Neuronal stem cell (in vitro differentiated cells): Measurements from ENCODE around the gene DTL. TPM values are rescaled to one million over a fixed set of nuclear protein-coding genes. Genes with fewer than 3 reads are reported as not detected.

Source experiments
- DNase-seq: peaks from one replicate; pipeline ENCODE4 v3.0.0-alpha.2; 2013; ENCODE audit warnings: low spot score
- H2AFZ ChIP-seq: one replicate; pipeline ENCODE4 v1.6.1; 2013; ENCODE audit warnings: mild to moderate bottlenecking, low read length, inconsistent platforms
- H2AK5ac ChIP-seq: 2 replicates; pipeline ENCODE4 v1.6.1; 2013; ENCODE audit warnings: low read depth, mild to moderate bottlenecking, inconsistent platforms, low read length, moderate library complexity, mixed read lengths
- H2BK120ac ChIP-seq: 2 replicates; pipeline ENCODE4 v1.6.1; 2013; ENCODE audit warnings: low read depth, mild to moderate bottlenecking, inconsistent platforms, low read length, moderate library complexity, mixed read lengths
- H2BK12ac ChIP-seq: one replicate; pipeline ENCODE4 v1.6.1; 2013; ENCODE audit warnings: low read length, inconsistent platforms
- H2BK15ac ChIP-seq: 2 replicates; pipeline ENCODE4 v1.6.1; 2013; ENCODE audit warnings: mild to moderate bottlenecking, low read length, inconsistent platforms, mixed read lengths
- H2BK5ac ChIP-seq: one replicate; pipeline ENCODE4 v1.6.1; 2013; ENCODE audit warnings: inconsistent platforms, mild to moderate bottlenecking, low read length, moderate library complexity
- H3K14ac ChIP-seq: one replicate; pipeline ENCODE4 v1.6.1; 2013; ENCODE audit warnings: low read length, inconsistent platforms
- H3K18ac ChIP-seq: 2 replicates; pipeline ENCODE4 v1.6.1; 2013; ENCODE audit warnings: low read length, inconsistent platforms
- H3K23ac ChIP-seq: 2 replicates; pipeline ENCODE4 v1.6.1; 2013; ENCODE audit warnings: low read depth, mild to moderate bottlenecking, mixed read lengths, low read length, inconsistent platforms; ENCODE audit not compliant: poor library complexity
- H3K27ac ChIP-seq: replicated peaks from 3 replicates; pipeline ENCODE4 v1.5.1; 2013; ENCODE audit warnings: low read length, inconsistent platforms
- H3K27me3 ChIP-seq, 3 experiments: 2 replicates each; pipeline ENCODE4 v1.6.1; 2013; ENCODE audit warnings: low read length in 3 of 3, mild to moderate bottlenecking in 2 of 3, inconsistent platforms in 1 of 3, low read depth in 1 of 3, mixed read lengths in 1 of 3, moderate library complexity in 1 of 3; ENCODE audit not compliant: control insufficient read depth in 3 of 3, insufficient read depth in 3 of 3
- H3K36me3 ChIP-seq, 2 donors: replicated peaks in 1 of 2; 2 replicates each; pipeline ENCODE4 v1.6.1; 2013; ENCODE audit warnings: low read length in 2 of 2; ENCODE audit not compliant: control insufficient read depth in 2 of 2, insufficient read depth in 2 of 2
- H3K4ac ChIP-seq: 2 replicates; pipeline ENCODE4 v1.6.1; 2013; ENCODE audit warnings: inconsistent platforms, mild to moderate bottlenecking, low read length, moderate library complexity
- H3K4me1 ChIP-seq, 2 donors: 1 replicate in 1 of 2; 2 replicates in 1 of 2; pipeline ENCODE4 v1.6.1; 2013; ENCODE audit warnings: low read length in 2 of 2, low read depth in 1 of 2; ENCODE audit not compliant: control insufficient read depth in 2 of 2, insufficient read depth in 1 of 2
- H3K4me2 ChIP-seq: one replicate; pipeline ENCODE4 v1.6.1; 2013; ENCODE audit warnings: mild to moderate bottlenecking, low read length, inconsistent platforms; ENCODE audit not compliant: insufficient read depth, poor library complexity, severe bottlenecking
- H3K4me3 ChIP-seq, 2 donors: 2 replicates each; pipeline ENCODE4 v1.5.1; 2013; ENCODE audit warnings: low read length in 2 of 2, mild to moderate bottlenecking in 2 of 2, inconsistent platforms in 1 of 2, moderate library complexity in 1 of 2
- H3K79me1 ChIP-seq: one replicate; pipeline ENCODE4 v1.6.1; 2013; ENCODE audit warnings: low read depth, mild to moderate bottlenecking, inconsistent platforms, low read length, moderate library complexity
- H3K9ac ChIP-seq: one replicate; pipeline ENCODE4 v1.6.1; 2013; ENCODE audit warnings: mild to moderate bottlenecking, low read depth, low read length, inconsistent platforms; ENCODE audit not compliant: poor library complexity
- H3K9me3 ChIP-seq, 2 donors: replicated peaks in 1 of 2; 2 replicates each; pipeline versions ENCODE3 to v1.6.1; 2013; ENCODE audit warnings: low read length in 2 of 2, mild to moderate bottlenecking in 2 of 2, inconsistent platforms in 1 of 2, low read depth in 1 of 2, mixed read lengths in 1 of 2, moderate library complexity in 1 of 2; ENCODE audit not compliant: control insufficient read depth in 2 of 2, insufficient read depth in 1 of 2
- H4K8ac ChIP-seq: one replicate; pipeline ENCODE4 v1.6.1; 2013; ENCODE audit warnings: low read depth, mild to moderate bottlenecking, inconsistent platforms, low read length, moderate library complexity
- H4K91ac ChIP-seq: one replicate; pipeline ENCODE4 v1.6.1; 2013; ENCODE audit warnings: low read length, low read depth, mild to moderate bottlenecking, inconsistent platforms; ENCODE audit not compliant: poor library complexity
- WGBS, 2 donors: extraction: QIAGEN DNeasy Blood & Tissue Kit; methylation state at CpG; one replicate each; pipeline ENCODE4 v1.1.7; 2013; ENCODE audit warnings: missing lambda C conversion rate in 2 of 2, mixed read lengths in 1 of 2; ENCODE audit not compliant: insufficient read length in 2 of 2, insufficient replicate concordance in 1 of 2; ENCODE audit errors: extremely low coverage in 2 of 2; 5-methylcytosine and 5-hydroxymethylcytosine counted together
- small RNA-seq: library from polyadenylated mRNA; stranded (forward); fragments of <200 nt; extraction: miRNeasy Mini kit (QIAGEN cat#:217004); gene quantifications from one replicate; pipeline ENCODE3, GENCODE V24; 2013; ENCODE audit not compliant: insufficient read depth

DTL gene

DNA sequence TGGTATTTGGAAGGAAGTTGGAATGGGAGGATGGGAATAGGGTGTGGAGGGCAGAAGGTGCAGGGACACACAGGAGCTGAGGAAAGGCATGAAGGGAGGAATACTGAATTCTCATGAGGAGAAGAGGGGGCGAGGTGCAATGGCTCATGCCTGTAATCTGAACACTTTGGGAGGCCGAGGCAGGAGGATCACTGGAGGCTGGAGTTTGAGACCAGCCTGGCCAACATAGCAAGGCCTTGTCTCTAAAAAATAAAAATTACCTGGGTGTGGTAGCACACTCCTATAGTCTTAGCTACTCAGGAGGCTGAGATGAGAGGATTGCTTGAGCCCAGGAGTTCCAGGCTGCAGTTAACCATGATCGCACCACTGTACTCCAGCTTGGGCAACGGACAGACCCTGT lies 117.3 kb downstream of the DTL start:
- H2BK120ac ChIP-seq, result no peak overlapping the region
- H3K9ac ChIP-seq, result no peak overlapping the region
- peaks cover 0 to 3% of the 10 kb centered on the region in 2 donors for H3K36me3 ChIP-seq
- no peak for DNase-seq
- no peak overlapping the region for H2BK5ac ChIP-seq
- H3K27ac ChIP-seq, result no peak overlapping the region
- H3K79me1 ChIP-seq, result no peaks in the 10 kb centered on the region
- H3K23ac ChIP-seq, result no peak overlapping the region
- no peaks in the 10 kb centered on the region for H3K4me1 ChIP-seq
- H3K4me3 ChIP-seq, result no peak overlapping the region
- no peak overlapping the region for H2BK12ac ChIP-seq
- H3K4ac ChIP-seq, result no peak overlapping the region
- H3K27me3 ChIP-seq, result no peaks in the 10 kb centered on the region
- peaks cover 0 to 1% of the 10 kb centered on the region in 2 donors for H3K9me3 ChIP-seq
- H2BK15ac ChIP-seq, result no peak overlapping the region
- H3K14ac ChIP-seq, result no peak overlapping the region
- H3K18ac ChIP-seq, result no peak overlapping the region
- no peak overlapping the region for H3K4me2 ChIP-seq
- no CpG with 5 or more reads among the region's 4 CpGs for WGBS, 2 donors
- H2AFZ ChIP-seq, result no peak overlapping the region
- H4K91ac ChIP-seq, result no peak overlapping the region
- H2AK5ac ChIP-seq, result no peak overlapping the region
- H4K8ac ChIP-seq, result no peak overlapping the region

DNA sequence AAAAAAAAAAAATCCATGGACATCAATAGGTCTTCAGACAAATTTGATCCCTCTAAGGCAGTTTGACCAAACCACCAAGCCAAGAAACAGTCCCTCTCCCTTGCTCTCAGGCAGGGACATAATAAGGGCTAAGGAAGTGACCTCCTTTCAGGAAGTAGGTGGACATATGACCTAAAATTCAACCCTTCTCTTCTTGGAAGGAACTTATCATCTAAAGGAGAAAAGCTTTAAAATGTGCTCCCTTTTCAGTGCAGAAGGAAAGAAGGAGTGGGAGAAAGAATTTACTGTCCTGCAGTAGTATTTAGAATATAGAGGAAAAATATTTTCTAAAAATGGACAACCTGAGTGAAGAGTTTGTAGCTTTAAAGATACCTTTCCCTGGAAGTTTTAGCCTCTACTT lies 118.1 kb downstream of the DTL start:
- Histone ChIP-seq H2BK15ac (no peak overlapping the region), H3K9ac (no peak overlapping the region), H2BK12ac (no peak overlapping the region), H4K91ac (no peak overlapping the region), H3K27me3 (no peaks in the 10 kb centered on the region), H3K36me3 (peaks cover 0 to 3% of the 10 kb centered on the region in 2 donors), H3K79me1 (no peaks in the 10 kb centered on the region), H3K27ac (no peak overlapping the region), H3K23ac (no peak overlapping the region), H3K4me2 (no peak overlapping the region), H2BK5ac (no peak overlapping the region), H3K4me3 (no peak overlapping the region), H3K4me1 (no peaks in the 10 kb centered on the region), H3K18ac (no peak overlapping the region), H2AK5ac (no peak overlapping the region), H2AFZ (no peak overlapping the region), H3K14ac (no peak overlapping the region), H3K4ac (no peak overlapping the region), H4K8ac (no peak overlapping the region), H3K9me3 (peaks cover 0 to 1% of the 10 kb centered on the region in 2 donors), H2BK120ac (no peak overlapping the region)
- DNase-seq, result no peak

Small RNAs within 50 kb of the gene (small RNA-seq; reads per million reads assigned to genes)
- gene MIR3122 (not detected), gene RF00568 (not detected), gene RN7SKP98 (not detected)
